Heart left ventricle (tissue), 16 donors: Measurements from ENCODE around the gene NFE2L1. TPM values are rescaled to one million over a fixed set of nuclear protein-coding genes. Genes with fewer than 3 reads are reported as not detected.

ENCODE experiments used
- ATAC-seq, 4 donors: fragments of 200-7000 bp; cut with Tn5 transposase; one replicate each; pipeline ENCODE4 v1.9.1; 2020 to 2022; ENCODE audit warnings: moderate library complexity in 4 of 4, mild to moderate bottlenecking in 3 of 4, moderate number of reproducible peaks in 1 of 4
- DNase-seq, 5 donors: peaks; one replicate each; pipeline ENCODE4 v3.0.0-alpha.2; 2020
- H3K27ac ChIP-seq, 12 donors: fragments of 200-600 bp; sonication (generic) in 4 of 12; one replicate each; pipeline versions ENCODE4 v1.5.0 to v1.8.0; 2016 to 2022; ENCODE audit warnings: mild to moderate bottlenecking in 2 of 12
- H3K27me3 ChIP-seq, 9 donors: fragments of 200-600 bp; sonication (generic) in 2 of 9; one replicate each; pipeline versions ENCODE4 v1.5.1 to v1.8.0; 2016 to 2022; ENCODE audit warnings: mild to moderate bottlenecking in 3 of 9
- H3K36me3 ChIP-seq, 9 donors: fragments of 200-600 bp; sonication (generic) in 2 of 9; one replicate each; pipeline versions ENCODE4 v1.5.0 to v1.8.0; 2018 to 2022; ENCODE audit warnings: mild to moderate bottlenecking in 2 of 9
- H3K4me1 ChIP-seq, 12 donors: fragments of 200-600 bp; sonication (generic) in 4 of 12; one replicate each; pipeline versions ENCODE4 v1.5.0 to v1.8.0; 2016 to 2022; ENCODE audit warnings: mild to moderate bottlenecking in 3 of 12
- H3K4me3 ChIP-seq, 12 donors: fragments of 200-600 bp; sonication (generic) in 4 of 12; one replicate each; pipeline versions ENCODE4 v1.5.0 to v1.8.0; 2017 to 2022; ENCODE audit warnings: mild to moderate bottlenecking in 9 of 12, moderate library complexity in 4 of 12
- H3K9me3 ChIP-seq, 12 donors: fragments of 200-600 bp; sonication (generic) in 4 of 12; one replicate each; pipeline versions ENCODE4 v1.5.0 to v1.8.0; 2016 to 2022; ENCODE audit warnings: mild to moderate bottlenecking in 1 of 12
- CTCF ChIP-seq, 12 donors: fragments of 200-600 bp; sonication (generic) in 4 of 12; IDR thresholded peaks; one replicate each; pipeline versions ENCODE4 v1.5.0 to v1.8.0; 2018 to 2022; ENCODE audit warnings: antibody characterized with exemption in 12 of 12, mild to moderate bottlenecking in 5 of 12
- POLR2A ChIP-seq, 2 donors: fragments of 450-650 bp; IDR thresholded peaks; one replicate each; pipeline ENCODE4 v1.6.1; 2017; ENCODE audit warnings: antibody characterized with exemption in 2 of 2, mild to moderate bottlenecking in 2 of 2, moderate library complexity in 2 of 2
- WGBS, 4 donors: extraction: QIAGEN DNeasy Blood & Tissue Kit in 2 of 4; methylation state at CpG; one replicate each; pipeline versions ENCODE4 v1.1.5 to v1.1.7; 2013 to 2018; 5-methylcytosine and 5-hydroxymethylcytosine counted together
- intact Hi-C, 10 donors: fragments of 100-400 bp; cut with DNase I; formaldehyde crosslinking; loops; one replicate each; pipeline versions ENCODE4 v1.11.1 to v1.14.2; 2022
- polyA plus RNA-seq, 2 donors: library from polyadenylated mRNA; stranded (reverse); fragments of 200-250 nt; gene quantifications; one replicate each; pipeline ENCODE4 v1.2.3, GENCODE V29; 2013
- total RNA-seq, 9 donors: library from RNA; depleted of rRNA in 2 of 9; stranded (reverse); fragments of >200 nt in 2 of 9; fragmentation: NEBNext Ultra II Directional in 3 of 9; extraction: Animal tissue kit (Norgen Biotek cat#: 25700) in 3 of 9; gene quantifications; one replicate each; pipeline versions ENCODE4 v1.1.0 to v1.2.4, GENCODE V29; 2016 to 2023
- donor health status: ischemic (EF 13 %, LVEDD 7.1; RV severe dilation, severe dysfunction).
- donor health status: healthy with polysubstance abuse.
- donor health status: DM: no; HTN: yes; CAD: no.
- donor health status: DM: no; HTN: no; CAD: no.
- donor health status: ischemic (EF 25% LVEDD 6.9; RV normal size, moderate dysfunction).
- donor health status: ischemic (EF 25% LVEDD 5.7; RV mildly dilated, moderate dysfunction).
- donor health status: healthy.
- donor health status: DM: yes; HTN: yes; CAD: no.
- donor health status: ischemic (EF 35%, LVEDD 5.7; RV mildly dilated, moderate dysfunction).
- donor health status: nonischemic (EF 11% LVEDD 7.7; RV severe dilation, severe dysfunction).
- donor health status: DM: yes; HTN: yes; CAD: no.
- donor health status: PGD.
- donor health status: ischemic (EF 29% LVEDD 5.4; RV normal size, mild dysfunction).
- donor health status: nonischemic (EF 23%, LVEDD 6.1; RV moderate dilation, normal function).

NFE2L1 gene
- total and polyA plus RNA-seq, 11 donors: 254 to 1,055 (median 553) TPM

- WGBS, 4 donors: 41 to 53% (median 48%) methylated on average over 4 of the region's 4 CpGs
- TF ChIP-seq POLR2A (IDR thresholded peaks at IDR 0.05): no peak
- TF ChIP-seq CTCF (IDR thresholded peaks at IDR 0.05): no peak
These were observed 45.8 kb upstream of the NFE2L1 start for GRCh38 chr17:48002266-48002915.

DNA sequence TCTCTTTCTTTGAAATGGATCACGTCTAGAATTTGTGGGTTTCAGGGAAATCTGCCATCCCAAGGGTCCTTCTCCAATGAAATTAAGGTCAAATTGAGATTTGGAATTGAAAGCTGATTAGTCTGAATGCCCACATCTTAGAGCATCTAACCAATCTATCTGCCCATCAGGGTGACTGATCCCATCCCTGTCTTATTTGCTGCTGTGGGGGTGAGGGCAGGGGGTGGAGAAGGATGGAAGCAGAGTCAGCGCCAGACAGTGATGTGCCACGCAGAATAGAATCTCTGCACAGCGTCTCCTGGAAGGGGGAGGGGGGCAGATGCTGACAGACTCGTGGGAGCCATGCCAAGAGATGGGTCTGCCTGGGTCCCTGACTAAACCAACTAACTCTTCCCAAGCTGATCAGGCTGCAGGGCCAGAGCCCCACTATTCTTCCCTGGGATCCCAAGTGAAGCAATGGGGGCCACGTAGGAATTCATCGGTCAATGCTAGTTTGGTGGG, 45.2 kb upstream of the NFE2L1 start:
- DNase-seq: peak in 1 of 5 donors; percentile 14
- TF ChIP-seq POLR2A (IDR thresholded peaks at IDR 0.05) (no peak), CTCF (IDR thresholded peaks at IDR 0.05) (no peak)
- Histone ChIP-seq H3K4me1 (peaks cover 0 to 60% (median 8%) of the 10 kb centered on the region in 12 donors), H3K27ac (peak overlapping the region in 7 of 12 donors; percentile 24 to 94 (median 50)), H3K36me3 (no peaks in the 10 kb centered on the region), H3K9me3 (no peaks in the 10 kb centered on the region), H3K4me3 (no peak overlapping the region), H3K27me3 (peaks cover 0 to under 1% (median 0%) of the 10 kb centered on the region in 9 donors)
- no peak for ATAC-seq
- intact Hi-C loops: no loop called here
- WGBS, 4 donors: 57 to 75% (median 62%) methylated on average over 4 to 7 of the region's 7 CpGs

More at GRCh38 chr17:48002266-48002915, 45.8 kb upstream of the NFE2L1 start:
- Histone ChIP-seq H3K27ac (peak overlapping the region in 11 of 12 donors; percentile 24 to 94 (median 50)), H3K4me1 (peaks cover 0 to 60% (median 8%) of the 10 kb centered on the region in 12 donors), H3K27me3 (no peaks in the 10 kb centered on the region), H3K4me3 (no peak overlapping the region), H3K36me3 (no peaks in the 10 kb centered on the region), H3K9me3 (no peaks in the 10 kb centered on the region)
- DNase-seq (peak in 2 of 5 donors; percentile 9 to 20), ATAC-seq (peak in 3 of 4 donors; percentile 75 to 83 (median 77))
- intact Hi-C loops: no loop called here

DNA sequence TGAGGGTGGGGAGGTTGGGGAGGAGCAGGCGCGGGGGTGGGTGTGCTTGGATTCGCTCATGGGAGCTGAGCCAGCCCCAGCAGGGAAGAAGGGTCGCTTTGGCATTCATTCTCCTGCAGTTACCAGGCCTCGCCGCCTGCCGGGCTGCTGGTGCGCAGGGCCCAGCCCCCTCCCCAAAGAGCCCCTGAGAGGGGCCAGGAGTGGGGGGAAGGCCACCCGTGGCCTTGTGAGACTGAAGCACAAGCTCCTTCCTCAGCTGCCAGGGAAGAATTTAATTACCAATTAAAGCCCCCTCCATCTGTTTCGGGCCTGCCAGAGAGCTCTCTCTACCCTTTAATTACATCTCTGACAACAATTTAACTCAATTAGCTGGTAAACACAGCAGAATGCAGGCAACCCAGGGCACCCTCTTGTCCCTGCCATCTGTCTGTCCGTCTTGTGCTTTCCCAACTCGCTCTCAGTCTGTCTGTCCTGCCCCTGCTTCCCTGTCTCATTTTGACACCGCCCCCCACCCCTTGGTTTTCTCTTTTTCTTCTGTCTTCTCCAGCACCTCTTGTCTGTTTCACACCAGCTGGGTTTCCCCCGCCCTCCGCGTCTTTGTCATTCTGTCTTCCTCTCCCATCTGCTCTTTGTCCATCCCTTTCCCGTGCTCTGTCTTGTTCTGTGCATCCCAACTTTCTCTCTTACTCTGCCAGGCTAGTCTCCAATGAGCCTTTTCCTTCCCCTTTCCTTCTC, 44.6 kb upstream of the NFE2L1 start:
- Histone ChIP-seq H3K36me3 (no peaks in the 10 kb centered on the region), H3K27ac (peak overlapping the region in 3 of 12 donors; percentile 48 to 94 (median 61)), H3K27me3 (peaks cover 0 to 7% (median 0%) of the 10 kb centered on the region in 9 donors), H3K4me3 (no peak overlapping the region), H3K9me3 (no peaks in the 10 kb centered on the region), H3K4me1 (peaks cover 0 to 60% (median 8%) of the 10 kb centered on the region in 12 donors)
- TF ChIP-seq CTCF (IDR thresholded peaks at IDR 0.05) (no peak), POLR2A (IDR thresholded peaks at IDR 0.05) (no peak)
- DNase-seq (peak in 1 of 5 donors; percentile 17), ATAC-seq (no peak)
- intact Hi-C loops: no loop called here
- WGBS, 4 donors: 78 to 88% (median 84%) methylated on average over 14 to 17 of the region's 17 CpGs

- H3K27me3 ChIP-seq: peaks cover 0 to 19% (median 0%) of the 10 kb centered on the region in 9 donors
- no peaks in the 10 kb centered on the region for H3K9me3 ChIP-seq
- WGBS, 4 donors: 30 to 50% (median 36%) methylated on average over 3 of the region's 3 CpGs
- intact Hi-C loops: no loop called here
- peaks cover 0 to 55% (median 8%) of the 10 kb centered on the region in 12 donors for H3K4me1 ChIP-seq
- no peaks in the 10 kb centered on the region for H3K36me3 ChIP-seq
- no peak for TF ChIP-seq POLR2A (IDR thresholded peaks at IDR 0.05)
- TF ChIP-seq CTCF (IDR thresholded peaks at IDR 0.05): no peak
- ATAC-seq: no peak
- no peak overlapping the region for H3K4me3 ChIP-seq
- peak overlapping the region in 1 of 12 donors; percentile 94 for H3K27ac ChIP-seq
- no peak for DNase-seq
These were observed 43.2 kb upstream of the NFE2L1 start for GRCh38 chr17:48004983-48005382.
